GM21526 (cell line): ENCODE results near the gene DYRK2.

Source experiments
- ATAC-seq: cut with Tn5 transposase; IDR thresholded peaks from one replicate; pipeline ENCODE4 v1.9.1; 2021; ENCODE audit warnings: moderate library complexity; ENCODE audit not compliant: unreplicated experiment, low FRiP score

DYRK2 gene

GRCh38 chr12:67645126-67645525 lies 3.4 kb upstream of the DYRK2 start:
- no peak for ATAC-seq

GRCh38 chr12:67645601-67646000 lies 2.9 kb upstream of the DYRK2 start:
- no peak for ATAC-seq

- no peak for ATAC-seq
Observed at GRCh38 chr12:67646775-67647174, 1.8 kb upstream of the DYRK2 start.

GRCh38 chr12:67647181-67647798 lies 1.3 kb upstream of the DYRK2 start:
- ATAC-seq: no peak

GRCh38 chr12:67647799-67648520 lies 585 bp upstream of the DYRK2 start:
- ATAC-seq: peak; percentile 18

DNA sequence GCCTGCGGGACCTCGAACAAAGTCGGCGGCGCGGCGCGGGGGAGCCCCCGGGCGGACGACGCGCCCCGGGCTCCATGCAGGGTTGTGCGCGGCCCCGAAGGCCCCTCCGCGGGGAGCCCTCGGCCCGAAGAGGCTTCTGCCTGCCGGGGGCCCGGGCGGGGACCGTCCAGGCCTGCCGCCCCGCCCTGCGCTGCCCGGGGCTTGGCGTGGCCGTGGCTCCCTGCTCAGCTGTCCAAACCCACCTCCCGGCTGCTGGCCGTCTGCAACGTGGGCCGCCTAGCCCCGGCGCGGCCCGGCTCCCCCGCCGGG lies 670 bp downstream of the DYRK2 start:
- peak; percentile 38 for ATAC-seq

GRCh38 chr12:67649570-67650387 lies 1.2 kb downstream of the DYRK2 start:
- no peak for ATAC-seq

GRCh38 chr12:67650388-67651131 lies 2.0 kb downstream of the DYRK2 start:
- no peak for ATAC-seq

GRCh38 chr12:67651132-67651695 lies 2.7 kb downstream of the DYRK2 start:
- ATAC-seq: no peak

- ATAC-seq: no peak
Observed at GRCh38 chr12:67655829-67656228, 7.3 kb downstream of the DYRK2 start.

GRCh38 chr12:67656251-67656650 lies 7.7 kb downstream of the DYRK2 start:
- ATAC-seq: no peak

GRCh38 chr12:67658486-67658885 lies 9.9 kb downstream of the DYRK2 start:
- ATAC-seq: no peak

DNA sequence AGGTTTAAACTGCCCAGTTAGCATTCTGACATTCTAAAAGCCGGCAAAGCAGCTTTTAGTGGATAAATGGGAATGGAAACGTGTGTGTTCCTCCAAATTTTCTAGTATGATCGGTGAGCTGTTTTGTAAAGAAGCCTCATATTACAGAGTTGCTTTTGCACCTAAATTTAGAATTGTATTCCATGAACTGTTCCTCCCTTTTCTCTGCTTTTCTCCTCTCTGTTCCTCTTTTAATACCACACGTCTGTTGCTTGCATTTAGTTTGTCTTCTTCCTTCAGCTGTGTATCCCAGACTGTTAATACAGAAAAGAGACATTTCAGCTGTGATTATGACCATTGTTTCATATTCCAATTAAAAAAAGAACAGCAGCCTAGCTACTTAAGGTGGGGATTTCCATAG lies 10.7 kb downstream of the DYRK2 start:
- ATAC-seq: no peak

GRCh38 chr12:67661311-67662021 lies 12.9 kb downstream of the DYRK2 start:
- ATAC-seq: no peak

DNA sequence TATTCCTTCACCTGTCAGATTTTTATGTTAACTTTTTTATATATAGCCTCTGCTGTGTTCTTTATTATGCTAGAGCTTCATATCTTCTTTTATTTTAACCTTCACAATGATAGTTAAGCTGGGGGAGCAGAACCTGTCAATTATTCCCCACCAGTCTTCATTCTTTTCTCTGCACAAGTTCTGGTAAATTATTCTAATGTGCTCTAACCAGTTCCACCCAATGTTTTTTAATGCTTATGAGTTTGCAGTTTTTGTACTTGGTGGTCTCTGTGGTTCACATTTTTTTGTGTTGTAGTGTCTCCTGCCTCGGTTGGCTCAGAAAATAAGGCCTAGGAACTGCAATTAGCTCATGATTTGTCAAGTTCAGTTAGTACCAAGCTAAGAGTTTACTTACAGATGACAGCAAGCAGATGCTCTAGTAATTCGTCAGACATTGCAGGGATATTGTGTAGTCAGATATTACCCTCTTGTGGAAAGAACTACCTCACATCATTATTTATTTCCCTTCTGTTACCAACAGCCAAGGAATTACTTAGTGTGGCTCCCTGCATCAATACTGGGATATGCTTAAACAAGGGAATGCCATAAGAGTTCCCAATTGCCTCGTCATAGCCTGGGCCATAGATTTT lies 14.5 kb downstream of the DYRK2 start:
- no peak for ATAC-seq

- ATAC-seq: no peak
Observed at GRCh38 chr12:67664171-67664570, 15.6 kb downstream of the DYRK2 start.

DNA sequence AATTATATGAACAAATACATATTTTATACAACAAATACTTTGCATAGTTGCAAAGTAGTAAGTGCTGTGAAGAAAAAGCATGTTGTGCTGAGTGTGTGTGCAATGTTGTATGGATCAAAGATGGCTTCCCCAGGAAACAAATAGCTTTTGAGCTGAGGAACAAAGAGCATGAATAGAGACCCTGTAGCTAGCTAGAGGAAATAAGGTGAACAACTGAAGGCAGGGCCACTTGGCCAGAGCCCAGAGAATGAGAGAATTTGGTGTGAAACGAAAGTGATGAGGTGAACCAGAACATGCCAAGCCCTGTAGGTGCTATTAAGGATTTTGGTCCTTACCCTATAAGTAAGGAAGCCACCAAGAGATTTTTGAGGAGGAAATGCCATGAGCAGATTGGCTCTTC lies 17.1 kb downstream of the DYRK2 start:
- no peak for ATAC-seq

- no peak for ATAC-seq
Observed at GRCh38 chr12:67666605-67667004, 18.1 kb downstream of the DYRK2 start.

DNA sequence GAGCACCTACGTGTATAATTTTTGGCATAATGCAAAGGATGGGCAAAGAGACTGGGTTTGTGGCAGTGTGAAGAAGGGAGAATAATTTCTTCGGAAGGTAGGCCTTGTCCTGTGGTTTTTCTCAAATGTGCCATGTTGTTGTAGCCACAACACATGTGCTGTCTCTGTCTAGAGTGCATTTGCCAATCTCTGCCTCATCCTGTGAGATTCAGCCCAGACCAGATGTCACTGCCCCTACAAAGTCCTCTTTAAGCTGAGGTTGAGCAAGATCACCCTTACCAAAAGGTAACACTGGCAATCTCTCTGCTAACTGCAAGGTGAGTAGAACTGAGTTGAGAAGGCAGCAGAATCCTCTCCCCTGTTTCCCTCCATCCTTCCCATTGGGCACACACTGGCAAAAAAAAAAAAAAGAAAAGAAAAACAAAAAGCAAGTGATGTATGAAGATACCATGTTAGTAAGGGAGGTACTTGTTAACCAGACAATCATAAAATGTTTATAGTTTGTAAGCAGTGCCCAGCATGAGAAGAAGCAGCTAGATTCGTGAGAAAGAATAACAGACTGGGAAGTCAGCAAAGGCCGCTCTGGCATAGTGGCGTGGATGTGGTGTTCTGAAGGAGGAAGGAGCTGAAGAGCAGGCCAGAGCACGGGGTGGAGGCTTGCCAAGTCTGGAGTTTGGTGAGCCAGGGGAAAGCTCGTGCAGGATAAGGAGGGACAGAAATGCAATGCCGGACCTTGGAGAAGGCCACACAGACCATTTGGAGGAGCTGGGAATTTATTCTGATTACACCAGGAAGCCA lies 18.9 kb downstream of the DYRK2 start:
- no peak for ATAC-seq
